A549 (cell line): ENCODE measurements around the gene PSMB7.

Source experiments
- CTCF ChIP-seq: fragments of >200 bp; sonication (Bioruptor Twin); formaldehyde crosslinking; IDR thresholded peaks from 3 replicates; pipeline ENCODE4 v1.5.1; 2016
- FOSL2 ChIP-seq, 2 experiments: fragments of 450-650 bp in 1 of 2; fragments of >200 bp in 1 of 2; sonication (Bioruptor Twin) in 1 of 2; formaldehyde crosslinking; IDR thresholded peaks; 2 replicates each; pipeline versions ENCODE4 v1.5.0 to v1.6.1; 2016 to 2020; ENCODE audit warnings: mild to moderate bottlenecking in 1 of 2, moderate library complexity in 1 of 2
- HOXA7 ChIP-seq: fragments of 250-450 bp; sonication (Bioruptor Pico); IDR thresholded peaks from 2 replicates; pipeline ENCODE4 v1.5.0; 2020; ENCODE audit warnings: mild to moderate bottlenecking, moderate library complexity
- MAX ChIP-seq: IDR thresholded peaks from 2 replicates; pipeline ENCODE4 v1.6.1; 2012

GRCh38 chr9:124364141-124364540 is 51.1 kb downstream of the PSMB7 start:
- no peak for TF ChIP-seq CTCF
- no peak for TF ChIP-seq HOXA7 (CRISPR knock-in tag)
- no peak for TF ChIP-seq MAX
- no peak for TF ChIP-seq FOSL2 (IDR thresholded peaks at IDR 0.05)
- no peak for TF ChIP-seq FOSL2 (CRISPR knock-in tag; IDR thresholded peaks at IDR 0.05)
